ENCODE data around the gene CDT1.
"Not testable (repeated sequence)": the region's sequence is repeated elsewhere in the genome, so short reads cannot be mapped to it uniquely, and the experiment has no call there.

Gene CDT1

GRCh38 chr16:88782454-88783390 is 20.9 kb upstream of the CDT1 start:
- peak in 24 of 51 donors; percentile 9 to 76 (median 40) for DNase-seq

GRCh38 chr16:88783391-88784073 is 20.1 kb upstream of the CDT1 start:
- peak in 39 of 51 donors; percentile 16 to 83 (median 55) for DNase-seq

- peak in 12 of 51 donors; percentile 31 to 47 (median 38) for DNase-seq
Measured at GRCh38 chr16:88784074-88784855, 19.3 kb upstream of the CDT1 start.

GRCh38 chr16:88784856-88785105 is 18.8 kb upstream of the CDT1 start:
- DNase-seq, result no peak

- DNase-seq, result peak in 41 of 51 donors; percentile 16 to 80 (median 49)
Measured at GRCh38 chr16:88785106-88785924, 18.3 kb upstream of the CDT1 start, which contains the start of gene PIEZO1. PIEZO1 (minus strand) TSS chr16:88785220; CDS start chr16:88784964, 256 bp downstream.

GRCh38 chr16:88787579-88788314 is 15.8 kb upstream of the CDT1 start:
- DNase-seq, result no peak

- not testable (repeated sequence) for DNase-seq
Measured at GRCh38 chr16:88788749-88789148, 14.8 kb upstream of the CDT1 start.

GRCh38 chr16:88789594-88789993 is 14.0 kb upstream of the CDT1 start:
- peak in 4 of 51 donors; percentile 8 to 21 (median 12) for DNase-seq

- peak in 8 of 51 donors; percentile 11 to 41 (median 26) for DNase-seq
Measured at GRCh38 chr16:88790312-88791211, 13.0 kb upstream of the CDT1 start.

- no peak for DNase-seq
Measured at GRCh38 chr16:88792078-88792550, 11.5 kb upstream of the CDT1 start.

- DNase-seq, result no peak
Measured at GRCh38 chr16:88792668-88793250, 10.8 kb upstream of the CDT1 start.

GRCh38 chr16:88793251-88793954 is 10.2 kb upstream of the CDT1 start:
- DNase-seq, result no peak

- no peak for DNase-seq
Measured at GRCh38 chr16:88796278-88796677, 7.3 kb upstream of the CDT1 start.

GRCh38 chr16:88798073-88798472 is 5.5 kb upstream of the CDT1 start:
- DNase-seq, result no peak

- no peak for DNase-seq
Measured at GRCh38 chr16:88798772-88799455, 4.7 kb upstream of the CDT1 start.

- no peak for DNase-seq
Measured at GRCh38 chr16:88799569-88800276, 3.9 kb upstream of the CDT1 start.

GRCh38 chr16:88800277-88800592 is 3.4 kb upstream of the CDT1 start:
- no peak for DNase-seq

Data from hypothalamus (tissue), 51 donors.